Nephron (organoid): ENCODE results near the gene ACADSB.

Experiments
- H3K27ac Mint-ChIP-seq, 3 experiments: 2 replicates each; pipeline ENCODE4 v1.8.0; 2020; ENCODE audit warnings: mixed read lengths in 3 of 3, mild to moderate bottlenecking in 2 of 3, moderate library complexity in 1 of 3
- H3K27me3 Mint-ChIP-seq: 2 replicates; pipeline ENCODE4 v1.8.0; 2021; ENCODE audit warnings: low read depth, mild to moderate bottlenecking, moderate library complexity, mixed read lengths
- H3K36me3 Mint-ChIP-seq: 2 replicates; pipeline ENCODE4 v1.8.0; 2020; ENCODE audit warnings: low read depth, mixed read lengths
- H3K4me1 Mint-ChIP-seq: 2 replicates; pipeline ENCODE4 v1.8.0; 2020; ENCODE audit warnings: mixed read lengths
- H3K4me3 Mint-ChIP-seq, 3 experiments: 2 replicates each; pipeline ENCODE4 v1.8.0; 2020; ENCODE audit warnings: mild to moderate bottlenecking in 3 of 3, mixed read lengths in 3 of 3, moderate library complexity in 2 of 3
- H3K9me3 Mint-ChIP-seq: 2 replicates; pipeline ENCODE4 v1.8.0; 2020; ENCODE audit warnings: mixed read lengths
- TF ChIP-seq, protein P1 (sequence below), 3 experiments: fragments of 200-600 bp; sonication (generic); IDR thresholded peaks; one replicate each; pipeline ENCODE4 v1.5.0; 2021; ENCODE audit warnings: antibody characterized with exemption in 3 of 3; ENCODE audit not compliant: unreplicated experiment in 3 of 3

ACADSB gene

DNA sequence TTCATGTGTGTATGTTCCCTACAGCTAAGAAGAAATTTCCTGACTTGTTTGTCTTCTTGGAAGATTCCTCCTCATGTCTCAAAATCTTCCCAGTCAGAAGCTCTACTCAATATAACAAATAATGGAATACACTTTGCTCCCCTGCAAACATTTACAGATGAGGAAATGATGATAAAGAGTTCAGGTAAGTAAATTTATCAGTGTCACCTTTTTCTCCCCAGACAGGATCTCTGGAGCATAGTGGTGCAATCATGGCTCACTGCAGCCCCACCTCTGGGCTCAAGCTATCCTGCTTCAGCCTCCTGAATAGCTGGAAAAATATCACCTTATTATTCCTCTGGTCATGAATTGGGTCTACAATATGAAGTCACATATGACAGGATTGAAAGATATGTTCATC, 25.5 kb downstream of the ACADSB start:
- Mint-ChIP-seq H3K9me3 (no peaks in the 10 kb centered on the region), H3K4me1 (peaks cover 5% of the 10 kb centered on the region), H3K4me3 (no peak overlapping the region), H3K36me3 (peaks cover 15% of the 10 kb centered on the region), H3K27ac (no peak overlapping the region), H3K27me3 (no peaks in the 10 kb centered on the region)
- TF ChIP-seq, protein P1, sequence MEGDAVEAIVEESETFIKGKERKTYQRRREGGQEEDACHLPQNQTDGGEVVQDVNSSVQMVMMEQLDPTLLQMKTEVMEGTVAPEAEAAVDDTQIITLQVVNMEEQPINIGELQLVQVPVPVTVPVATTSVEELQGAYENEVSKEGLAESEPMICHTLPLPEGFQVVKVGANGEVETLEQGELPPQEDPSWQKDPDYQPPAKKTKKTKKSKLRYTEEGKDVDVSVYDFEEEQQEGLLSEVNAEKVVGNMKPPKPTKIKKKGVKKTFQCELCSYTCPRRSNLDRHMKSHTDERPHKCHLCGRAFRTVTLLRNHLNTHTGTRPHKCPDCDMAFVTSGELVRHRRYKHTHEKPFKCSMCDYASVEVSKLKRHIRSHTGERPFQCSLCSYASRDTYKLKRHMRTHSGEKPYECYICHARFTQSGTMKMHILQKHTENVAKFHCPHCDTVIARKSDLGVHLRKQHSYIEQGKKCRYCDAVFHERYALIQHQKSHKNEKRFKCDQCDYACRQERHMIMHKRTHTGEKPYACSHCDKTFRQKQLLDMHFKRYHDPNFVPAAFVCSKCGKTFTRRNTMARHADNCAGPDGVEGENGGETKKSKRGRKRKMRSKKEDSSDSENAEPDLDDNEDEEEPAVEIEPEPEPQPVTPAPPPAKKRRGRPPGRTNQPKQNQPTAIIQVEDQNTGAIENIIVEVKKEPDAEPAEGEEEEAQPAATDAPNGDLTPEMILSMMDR (IDR thresholded peaks at IDR 0.05; ENCODE audit: unreplicated experiment in 3 of 3), result no peak

DNA sequence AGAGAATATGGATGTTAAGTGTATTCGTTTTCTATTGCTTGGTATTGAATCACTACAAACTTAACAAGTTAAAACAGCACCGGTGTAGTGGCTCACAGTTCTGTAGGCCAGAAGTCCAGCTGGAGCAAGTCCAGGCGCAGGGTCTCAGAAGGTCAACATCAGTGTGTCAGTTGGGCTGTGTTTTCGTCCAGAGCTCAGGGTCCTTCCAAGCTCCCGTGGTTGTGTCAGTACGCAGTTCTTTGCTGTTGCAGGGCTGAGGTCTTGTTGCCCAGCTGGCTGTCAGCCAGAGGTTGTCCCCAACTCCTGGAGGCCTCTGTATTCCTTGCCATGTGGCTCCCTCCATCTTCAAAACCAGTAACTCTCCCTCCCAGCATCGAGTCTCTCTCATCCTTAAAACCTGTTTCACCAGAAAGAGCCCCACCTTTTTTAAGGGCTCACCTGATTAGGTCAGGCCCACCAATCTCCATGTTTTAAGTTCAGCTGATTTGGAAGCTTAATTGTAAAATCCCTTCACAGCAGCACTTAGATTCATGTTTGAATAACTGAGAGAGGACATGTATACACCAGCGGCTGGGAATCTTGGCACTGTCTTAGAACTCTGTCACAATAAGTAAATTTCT, 26.8 kb downstream of the ACADSB start:
- Mint-ChIP-seq H3K27ac (no peak overlapping the region), H3K4me1 (peaks cover 6% of the 10 kb centered on the region), H3K36me3 (peaks cover 15% of the 10 kb centered on the region), H3K9me3 (no peaks in the 10 kb centered on the region), H3K4me3 (no peak overlapping the region), H3K27me3 (no peaks in the 10 kb centered on the region)
- TF ChIP-seq, protein P1 (IDR thresholded peaks at IDR 0.05; ENCODE audit: unreplicated experiment in 3 of 3), result no peak

GRCh38 chr10:123038782-123039631, 30.2 kb downstream of the ACADSB start:
- H3K27ac Mint-ChIP-seq, result no peak overlapping the region
- H3K4me1 Mint-ChIP-seq, result peaks cover 6% of the 10 kb centered on the region
- H3K36me3 Mint-ChIP-seq, result peaks cover 19% of the 10 kb centered on the region
- H3K27me3 Mint-ChIP-seq, result no peaks in the 10 kb centered on the region
- H3K9me3 Mint-ChIP-seq, result no peaks in the 10 kb centered on the region
- H3K4me3 Mint-ChIP-seq, result no peak overlapping the region
- TF ChIP-seq, protein P1 (IDR thresholded peaks at IDR 0.05; ENCODE audit: unreplicated experiment in 3 of 3), result no peak

GRCh38 chr10:123039632-123039930, 30.8 kb downstream of the ACADSB start:
- Mint-ChIP-seq H3K4me1 (peaks cover 6% of the 10 kb centered on the region), H3K27ac (no peak overlapping the region), H3K27me3 (no peaks in the 10 kb centered on the region), H3K36me3 (peaks cover 19% of the 10 kb centered on the region), H3K4me3 (no peak overlapping the region), H3K9me3 (no peaks in the 10 kb centered on the region)
- TF ChIP-seq, protein P1 (IDR thresholded peaks at IDR 0.05; ENCODE audit: unreplicated experiment in 3 of 3), result no peak

- Mint-ChIP-seq H3K27ac (no peak overlapping the region), H3K4me1 (peaks cover 6% of the 10 kb centered on the region)
Observed at GRCh38 chr10:123042708-123043408, 34.1 kb downstream of the ACADSB start.

More at GRCh38 chr10:123042708-123043408, 34.1 kb downstream of the ACADSB start:
- no peak overlapping the region for H3K4me3 Mint-ChIP-seq
- H3K9me3 Mint-ChIP-seq, result no peaks in the 10 kb centered on the region
- H3K27me3 Mint-ChIP-seq, result no peaks in the 10 kb centered on the region
- TF ChIP-seq, protein P1 (IDR thresholded peaks at IDR 0.05; ENCODE audit: unreplicated experiment in 3 of 3), result no peak
- H3K36me3 Mint-ChIP-seq, result peaks cover 8% of the 10 kb centered on the region
